ENCODE measurements around the gene OGFOD3. TPM values are rescaled to one million over a fixed set of nuclear protein-coding genes. Genes with fewer than 3 reads are reported as not detected.
A peak's percentile ranks its signal among the peaks of the same experiment; 100 is the strongest.
"Not testable (repeated sequence)": the region's sequence is repeated elsewhere in the genome, so short reads cannot be mapped to it uniquely, and the experiment has no call there.

Gene OGFOD3
- total RNA-seq, 4 donors from 2014 or later, result 13.0 to 28.7 (median 23.2) TPM

DNA sequence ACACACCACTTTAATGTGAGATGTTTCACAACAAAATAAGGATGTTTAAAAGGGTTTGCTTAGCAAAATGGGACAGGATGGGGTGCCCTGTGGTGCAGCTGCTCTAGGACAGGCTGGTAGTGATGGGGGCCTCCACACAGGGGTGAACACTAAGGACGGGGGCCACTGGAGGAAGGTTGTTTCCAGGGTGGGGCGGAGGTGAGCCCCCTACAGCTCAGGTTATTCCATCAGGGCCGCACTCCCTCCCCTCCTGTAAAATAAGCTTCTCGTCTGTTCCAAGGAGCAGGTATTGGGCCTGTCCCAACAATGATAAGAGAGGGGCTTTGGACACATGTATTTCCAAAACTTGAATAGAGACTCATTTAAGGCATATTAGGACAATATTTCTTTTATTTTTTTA is 2.1 kb downstream of the OGFOD3 start:
- no peak overlapping the region for H3K4me3 ChIP-seq (ENCODE audit: low read depth, poor library complexity, severe bottlenecking)
- DNase-seq (ENCODE audit: low spot score in 2 of 2), result no peak
- WGBS, 2 donors, result 93 to 97% methylated on average over 4 of the region's 4 CpGs
- TF ChIP-seq CTCF (IDR thresholded peaks at IDR 0.05) (no peak), POLR2A (IDR thresholded peaks at IDR 0.05) (no peak)
- intact Hi-C loops (cut with DNase I; ENCODE audit: low total_unique reads), result no loop called here

- no peak for DNase-seq (ENCODE audit: low spot score in 2 of 2)
- WGBS, 2 donors, result 92 to 96% methylated on average over 9 of the region's 9 CpGs
- TF ChIP-seq POLR2A (IDR thresholded peaks at IDR 0.05) (no peak), CTCF (IDR thresholded peaks at IDR 0.05) (no peak)
- intact Hi-C loops (cut with DNase I; ENCODE audit: low total_unique reads), result no loop called here
- no peak overlapping the region for H3K4me3 ChIP-seq (ENCODE audit: low read depth, poor library complexity, severe bottlenecking)
Measured at GRCh38 chr17:82415786-82416185, 2.6 kb downstream of the OGFOD3 start.

DNA sequence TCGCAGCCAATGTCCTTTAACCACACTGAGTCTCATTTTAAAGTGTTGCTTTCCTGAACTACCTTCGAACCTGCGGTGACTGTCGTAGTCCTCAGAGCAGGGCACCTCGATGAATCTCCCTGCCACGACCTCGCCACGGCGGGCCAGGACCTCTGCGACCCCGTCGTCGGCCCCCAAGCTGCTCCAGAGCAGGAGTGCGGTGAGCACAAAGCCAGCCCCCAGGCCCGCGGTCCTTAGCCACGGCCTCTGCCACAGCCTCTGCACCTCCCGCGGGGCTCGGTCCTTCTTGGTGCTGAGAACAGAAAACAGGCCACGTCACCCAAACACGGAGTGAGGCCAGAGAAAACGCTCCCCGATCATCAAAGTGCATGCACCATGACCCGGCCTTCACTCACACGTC is 3.0 kb downstream of the OGFOD3 start:
- intact Hi-C loops (cut with DNase I; ENCODE audit: low total_unique reads), result no loop called here
- WGBS, 2 donors, result 93% methylated on average over 26 of the region's 26 CpGs
- no peak overlapping the region for H3K4me3 ChIP-seq (ENCODE audit: low read depth, poor library complexity, severe bottlenecking)
- DNase-seq (ENCODE audit: low spot score in 2 of 2), result no peak
- TF ChIP-seq CTCF (IDR thresholded peaks at IDR 0.05) (no peak), POLR2A (IDR thresholded peaks at IDR 0.05) (no peak)

GRCh38 chr17:82414548-82415281 is 3.7 kb downstream of the OGFOD3 start:
- H3K4me3 ChIP-seq (ENCODE audit: low read depth, poor library complexity, severe bottlenecking), result no peak overlapping the region
- WGBS, 2 donors, result 23% methylated on average over 37 to 38 of the region's 38 CpGs
- DNase-seq (ENCODE audit: low spot score in 2 of 2), result peak in 1 of 2 donors; percentile 93
- TF ChIP-seq CTCF (IDR thresholded peaks at IDR 0.05) (no peak), POLR2A (IDR thresholded peaks at IDR 0.05) (no peak)
- intact Hi-C loops (cut with DNase I; ENCODE audit: low total_unique reads), result loop anchor here (5.0 kb wide), 1 partner anchor 62 kb away; no protein-coding TSS in a partner anchor

DNA sequence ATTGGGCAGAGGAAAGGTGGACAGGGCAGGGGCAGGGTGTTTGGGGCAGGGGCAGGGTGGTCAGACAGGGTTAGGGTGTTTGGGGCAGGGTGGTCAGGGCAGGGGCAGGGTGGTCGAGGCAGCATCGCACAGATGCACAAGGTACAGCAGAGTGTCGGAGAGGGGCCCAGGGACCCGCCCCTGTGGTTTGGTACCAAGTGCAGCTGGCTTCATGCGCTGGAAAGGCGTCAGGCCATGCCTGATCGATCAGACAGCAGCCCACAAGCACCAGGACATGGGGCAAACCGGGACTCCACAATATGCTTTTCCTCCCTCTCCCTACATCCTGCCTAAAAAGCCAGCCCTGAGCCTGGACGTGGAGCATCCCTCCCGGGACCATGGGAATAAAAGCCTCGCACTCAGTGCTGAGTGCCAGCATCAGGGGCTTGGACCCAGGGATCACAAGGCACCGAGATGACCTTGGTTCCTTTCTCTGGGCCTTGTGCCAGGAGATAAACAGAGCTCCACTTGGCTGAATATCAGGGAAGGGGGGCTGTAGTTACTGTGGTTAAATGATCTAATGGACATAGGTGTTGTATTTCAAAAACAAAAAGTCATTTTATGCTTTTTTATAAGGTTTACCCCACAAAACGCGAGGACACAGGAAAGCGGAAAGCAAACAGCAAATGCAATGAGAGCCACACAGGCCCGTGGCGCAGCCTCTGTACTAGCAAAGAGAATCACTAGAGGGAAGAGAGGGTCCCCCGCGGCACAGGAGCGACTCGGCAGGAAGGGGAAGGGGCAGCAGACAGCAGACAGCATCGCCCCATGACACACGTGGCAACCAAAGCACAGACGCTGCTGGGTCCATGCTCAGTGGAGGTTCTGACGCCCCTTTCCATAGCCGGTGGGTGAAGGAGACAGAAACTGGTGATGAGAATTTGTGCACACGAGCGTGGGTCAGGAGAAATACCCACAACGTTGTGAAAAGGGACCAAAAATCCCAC is 5.6 kb downstream of the OGFOD3 start:
- DNase-seq (ENCODE audit: low spot score in 2 of 2), result no peak
- WGBS, 2 donors, result 88 to 92% methylated on average over 29 of the region's 29 CpGs
- H3K4me3 ChIP-seq (ENCODE audit: low read depth, poor library complexity, severe bottlenecking), result no peak overlapping the region
- TF ChIP-seq CTCF (IDR thresholded peaks at IDR 0.05), result no peak
- no peak for TF ChIP-seq POLR2A (IDR thresholded peaks at IDR 0.05)
- intact Hi-C loops (cut with DNase I; ENCODE audit: low total_unique reads), result loop anchor here (5.0 kb wide), 1 partner anchor 61 kb away; no protein-coding TSS in a partner anchor

DNA sequence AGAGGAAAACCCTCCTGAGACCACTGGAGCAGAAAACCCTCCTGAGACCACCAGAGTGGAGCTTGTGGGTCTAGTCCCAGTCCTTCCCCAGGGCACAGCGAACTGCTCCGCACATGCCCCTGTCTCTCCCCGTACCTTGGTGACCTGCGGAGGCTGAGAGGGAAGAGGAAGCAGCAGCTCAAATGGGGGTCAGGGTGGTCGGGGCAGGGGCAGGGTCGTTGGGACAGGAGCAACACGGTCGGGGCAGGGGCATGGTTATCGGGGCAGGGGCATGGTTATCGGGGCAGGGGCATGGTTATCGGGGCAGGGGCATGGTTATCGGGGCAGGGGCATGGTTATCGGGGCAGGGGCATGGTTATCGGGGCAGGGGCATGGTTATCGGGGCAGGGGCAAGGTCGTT is 6.3 kb downstream of the OGFOD3 start:
- not testable (repeated sequence) for H3K4me3 ChIP-seq (ENCODE audit: low read depth, poor library complexity, severe bottlenecking); DNase-seq (ENCODE audit: low spot score in 2 of 2)
- intact Hi-C loops (cut with DNase I; ENCODE audit: low total_unique reads), result loop anchor here (5.0 kb wide), 1 partner anchor 60 kb away; no protein-coding TSS in a partner anchor
- WGBS, 2 donors, result 91 to 92% methylated on average over 16 of the region's 16 CpGs
